ENCODE data around the gene PNPLA5. TPM values are rescaled to one million over a fixed set of nuclear protein-coding genes. Genes with fewer than 3 reads are reported as not detected.
A peak's percentile ranks its signal among the peaks of the same experiment; 100 is the strongest.

Gene PNPLA5
- total and polyA plus RNA-seq, 7 donors = not detected

- Histone ChIP-seq H3K9me3 (no peaks in the 10 kb centered on the region), H3K27ac (peak within 1 kb of the TSS in 2 of 4 donors; percentile 33 to 63), H3K27me3 (peaks cover 0 to 38% (median 23%) of the 10 kb centered on the region in 3 donors), H3K4me1 (peaks cover 0 to 17% (median 13%) of the 10 kb centered on the region in 4 donors), H3K36me3 (no peaks in the 10 kb centered on the region), H3K4me3 (peak within 1 kb of the TSS; percentile 33 to 62 (median 52))
- 3 to 5% methylated on average over 100 of the region's 100 CpGs for WGBS, 2 donors
- intact Hi-C loops (cut with DNase I) = no loop called here
- DNase-seq = peak; percentile 92
- TF ChIP-seq CTCF (IDR thresholded peaks at IDR 0.05) (no peak), POLR2AphosphoS5 (IDR thresholded peaks at IDR 0.05) (peak in 2 of 4 donors; percentile 13 to 82)
These were observed 32.0 kb upstream of the PNPLA5 start, which contains the start of gene PNPLA3 for GRCh38 chr22:43923631-43924464. Gene PNPLA3, plus strand, starts transcription at chr22:43923805. Its CDS starts 107 bp downstream, at chr22:43923912.

GRCh38 chr22:43923191-43923590 lies 31.4 kb upstream of the PNPLA5 start:
- DNase-seq = no peak
- peak overlapping the region; percentile 33 to 62 (median 52) for H3K4me3 ChIP-seq

GRCh38 chr22:43922123-43922522 lies 30.3 kb upstream of the PNPLA5 start:
- Histone ChIP-seq H3K27me3 (peaks cover 0 to 40% (median 28%) of the 10 kb centered on the region in 3 donors), H3K4me3 (no peak overlapping the region), H3K36me3 (no peaks in the 10 kb centered on the region), H3K9me3 (no peaks in the 10 kb centered on the region), H3K27ac (no peak overlapping the region), H3K4me1 (peaks cover 0 to 17% (median 13%) of the 10 kb centered on the region in 4 donors)
- intact Hi-C loops (cut with DNase I) = no loop called here
- 77 to 80% methylated on average over 3 of the region's 3 CpGs for WGBS, 2 donors
- DNase-seq = no peak
- TF ChIP-seq POLR2A (IDR thresholded peaks at IDR 0.05) (no peak), POLR2AphosphoS5 (IDR thresholded peaks at IDR 0.05) (no peak), CTCF (IDR thresholded peaks at IDR 0.05) (no peak), EP300 (IDR thresholded peaks at IDR 0.05) (no peak)

More at GRCh38 chr22:43923191-43923590, 31.4 kb upstream of the PNPLA5 start:
- Histone ChIP-seq H3K36me3 (no peaks in the 10 kb centered on the region), H3K9me3 (no peaks in the 10 kb centered on the region), H3K27ac (no peak overlapping the region), H3K4me1 (peaks cover 0 to 17% (median 13%) of the 10 kb centered on the region in 4 donors), H3K27me3 (peaks cover 0 to 40% (median 23%) of the 10 kb centered on the region in 3 donors)
- TF ChIP-seq POLR2AphosphoS5 (IDR thresholded peaks at IDR 0.05) = no peak
- no peak for TF ChIP-seq CTCF (IDR thresholded peaks at IDR 0.05)
- TF ChIP-seq POLR2A (IDR thresholded peaks at IDR 0.05) = no peak
- TF ChIP-seq EP300 (IDR thresholded peaks at IDR 0.05) = no peak
- 1 to 2% methylated on average over 13 of the region's 13 CpGs for WGBS, 2 donors
- intact Hi-C loops (cut with DNase I) = no loop called here

- Histone ChIP-seq H3K36me3 (no peaks in the 10 kb centered on the region), H3K4me3 (no peak overlapping the region), H3K4me1 (peaks cover 0 to 17% (median 13%) of the 10 kb centered on the region in 4 donors), H3K9me3 (no peaks in the 10 kb centered on the region), H3K27me3 (peaks cover 0 to 40% (median 28%) of the 10 kb centered on the region in 3 donors), H3K27ac (no peak overlapping the region)
- TF ChIP-seq EP300 (IDR thresholded peaks at IDR 0.05) (no peak), CTCF (IDR thresholded peaks at IDR 0.05) (no peak), POLR2AphosphoS5 (IDR thresholded peaks at IDR 0.05) (no peak), POLR2A (IDR thresholded peaks at IDR 0.05) (no peak)
- DNase-seq = no peak
- 62 to 65% methylated on average over 4 of the region's 4 CpGs for WGBS, 2 donors
- intact Hi-C loops (cut with DNase I) = no loop called here
These were observed 29.6 kb upstream of the PNPLA5 start for GRCh38 chr22:43921370-43921769.

All from sigmoid colon (tissue), 7 donors.